Renal pelvis (tissue), 12 donors: ENCODE results near the gene TMEM63C. TPM values are rescaled to one million over a fixed set of nuclear protein-coding genes. Genes with fewer than 3 reads are reported as not detected.

Experiments used
- DNase-seq: peaks from one replicate; pipeline ENCODE4 v3.0.0-alpha.2; 2013
- long read RNA-seq, 16 experiments: transcript quantifications; one replicate each; lab custom pipeline, GENCODE V29; 2026
- polyA plus RNA-seq, 3 donors: library from polyadenylated mRNA; unstranded; fragments of 120-200 nt; gene quantifications; one replicate each; pipeline ENCODE4 v1.2.1, GENCODE V29; 2013; ENCODE audit not compliant: insufficient read length in 3 of 3

Gene TMEM63C, protein sequence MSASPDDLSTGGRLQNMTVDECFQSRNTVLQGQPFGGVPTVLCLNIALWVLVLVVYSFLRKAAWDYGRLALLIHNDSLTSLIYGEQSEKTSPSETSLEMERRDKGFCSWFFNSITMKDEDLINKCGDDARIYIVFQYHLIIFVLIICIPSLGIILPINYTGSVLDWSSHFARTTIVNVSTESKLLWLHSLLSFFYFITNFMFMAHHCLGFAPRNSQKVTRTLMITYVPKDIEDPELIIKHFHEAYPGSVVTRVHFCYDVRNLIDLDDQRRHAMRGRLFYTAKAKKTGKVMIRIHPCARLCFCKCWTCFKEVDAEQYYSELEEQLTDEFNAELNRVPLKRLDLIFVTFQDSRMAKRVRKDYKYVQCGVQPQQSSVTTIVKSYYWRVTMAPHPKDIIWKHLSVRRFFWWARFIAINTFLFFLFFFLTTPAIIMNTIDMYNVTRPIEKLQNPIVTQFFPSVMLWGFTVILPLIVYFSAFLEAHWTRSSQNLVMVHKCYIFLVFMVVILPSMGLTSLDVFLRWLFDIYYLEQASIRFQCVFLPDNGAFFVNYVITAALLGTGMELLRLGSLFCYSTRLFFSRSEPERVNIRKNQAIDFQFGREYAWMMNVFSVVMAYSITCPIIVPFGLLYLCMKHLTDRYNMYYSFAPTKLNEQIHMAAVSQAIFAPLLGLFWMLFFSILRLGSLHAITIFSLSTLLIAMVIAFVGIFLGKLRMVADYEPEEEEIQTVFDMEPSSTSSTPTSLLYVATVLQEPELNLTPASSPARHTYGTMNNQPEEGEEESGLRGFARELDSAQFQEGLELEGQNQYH
- polyA plus RNA-seq, result 1 to 10 TPM; 2.2 to 2.6 (median 2.4) TPM
- long read RNA-seq, donor 1, result 0 reads
- long read RNA-seq, donor 2, result 0 reads
- long read RNA-seq, donor 3, result 0 reads
- long read RNA-seq, donor 4, result 0 reads
- long read RNA-seq, donor 5, result 0 reads
- long read RNA-seq, donor 6, result 0 reads
- long read RNA-seq, donor 7, result 0 reads
- long read RNA-seq, donor 8, result 0 reads
- long read RNA-seq, donor 9, result 0 reads
- long read RNA-seq, donor 10, result 0 reads
- long read RNA-seq, donor 11, result 0 reads
- long read RNA-seq, donor 12, result 0 reads
- long read RNA-seq, donor 13, result 0 reads
- long read RNA-seq, donor 14, result 0 reads
- long read RNA-seq, donor 15, result 0 reads
- long read RNA-seq, donor 16, result 0 reads

DNA sequence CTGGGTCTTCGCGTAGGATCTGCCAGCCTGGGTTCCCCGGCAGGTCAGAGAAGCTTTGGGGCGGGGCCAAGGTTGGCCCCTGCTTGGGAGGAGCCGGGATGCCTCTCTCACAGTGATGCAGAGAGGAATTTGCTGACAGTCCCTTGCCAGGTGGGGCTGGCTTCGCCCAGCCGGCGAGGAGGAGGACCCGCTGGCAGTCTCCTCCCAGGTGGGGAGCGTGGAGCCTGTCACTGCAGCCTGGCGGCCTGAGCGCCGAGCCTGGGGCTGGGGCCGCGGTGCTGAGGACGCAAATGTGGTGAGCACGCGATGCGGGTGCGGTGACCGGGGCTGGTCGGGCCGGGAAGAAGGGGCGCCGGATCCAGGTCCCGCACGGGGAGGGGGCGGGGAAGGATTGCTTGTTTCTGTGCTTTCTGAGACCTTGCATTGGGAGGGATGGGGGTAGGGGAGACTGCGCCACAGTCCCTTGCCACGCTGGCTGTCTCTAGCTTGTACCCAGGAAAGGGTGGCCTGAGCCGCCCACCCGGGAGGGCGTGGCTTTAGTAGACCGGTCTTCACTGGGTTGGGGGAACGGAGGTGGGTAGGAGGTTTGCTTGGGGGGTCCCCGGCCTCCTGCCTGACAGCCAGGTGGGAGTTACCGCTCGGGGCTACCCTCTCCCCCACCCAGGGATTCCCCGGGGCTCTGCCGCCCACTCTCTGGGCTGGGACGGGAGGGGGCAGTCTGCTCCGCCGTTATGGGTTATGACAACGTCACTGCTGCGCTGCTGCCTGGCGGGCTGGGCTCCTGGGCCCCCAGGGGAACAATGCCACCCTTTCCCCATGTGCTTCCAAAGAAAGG is at the start of gene TMEM63C:
Gene TMEM63C, plus strand, starts transcription at position 196 of the 835 bp plus-strand sequence. CDS start 37,016 bp downstream, outside the sequence.
- DNase-seq, result peak; percentile 85

DNA sequence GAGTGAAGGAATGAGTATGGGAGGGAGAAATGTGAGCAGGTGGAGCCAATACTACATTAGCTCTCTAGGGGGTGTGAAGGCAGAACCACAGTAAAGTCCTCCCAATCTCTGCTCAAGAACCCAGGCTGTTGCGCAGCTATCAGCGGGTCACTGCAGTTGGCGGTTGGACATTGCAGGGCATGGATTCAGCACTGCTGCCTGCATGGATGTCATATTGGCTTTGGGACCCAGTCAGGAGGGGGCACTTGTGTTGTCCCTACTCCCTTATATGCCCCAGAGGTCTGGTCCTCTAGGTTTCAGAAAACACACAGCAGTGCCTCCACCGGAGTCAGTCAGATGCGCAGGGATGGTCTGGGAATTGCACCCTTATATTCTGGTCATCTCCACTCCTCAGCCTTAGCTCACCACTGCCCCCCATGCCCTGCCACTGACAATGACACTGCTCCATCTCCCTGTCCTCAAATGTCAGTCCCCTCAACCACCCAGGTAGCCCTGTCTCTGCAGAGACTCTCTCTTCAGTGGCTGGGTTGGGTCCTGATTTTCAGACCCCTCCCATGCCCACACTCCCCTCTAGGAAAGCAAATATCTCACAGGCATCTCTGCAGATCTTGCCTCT is 49.6 kb upstream of the TMEM63C start:
- DNase-seq, result no peak

DNA sequence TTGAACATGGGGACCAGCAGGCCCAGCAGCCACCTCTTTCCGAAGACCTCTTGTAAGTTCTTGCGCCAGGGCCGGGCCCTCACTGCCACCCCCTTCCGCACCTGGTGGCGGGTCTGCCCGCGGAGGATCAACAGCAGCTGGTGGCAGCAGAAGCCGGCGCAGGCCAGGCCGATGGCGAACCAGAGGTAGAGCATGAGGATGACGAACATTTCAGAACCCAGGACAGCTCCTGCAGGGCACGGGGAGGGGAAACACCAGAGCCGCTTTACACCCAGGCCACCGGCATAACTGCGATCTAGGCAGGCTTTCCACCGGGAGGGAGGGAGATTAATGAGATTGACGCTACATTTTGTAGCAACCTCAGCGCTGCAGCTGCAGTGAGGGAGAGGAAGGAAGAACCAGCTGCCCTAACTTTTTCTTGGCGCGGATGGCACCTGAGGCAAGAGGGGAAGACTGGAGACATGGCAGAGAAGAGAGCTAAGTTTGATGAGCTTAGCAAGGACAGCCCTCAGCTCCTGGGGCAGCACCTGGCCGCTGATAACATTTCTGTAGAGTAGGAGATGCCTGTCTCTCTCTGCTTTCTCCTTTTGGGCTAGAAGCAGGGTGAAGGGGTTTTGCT is 47.8 kb upstream of the TMEM63C start:
- DNase-seq, result peak; percentile 91

DNA sequence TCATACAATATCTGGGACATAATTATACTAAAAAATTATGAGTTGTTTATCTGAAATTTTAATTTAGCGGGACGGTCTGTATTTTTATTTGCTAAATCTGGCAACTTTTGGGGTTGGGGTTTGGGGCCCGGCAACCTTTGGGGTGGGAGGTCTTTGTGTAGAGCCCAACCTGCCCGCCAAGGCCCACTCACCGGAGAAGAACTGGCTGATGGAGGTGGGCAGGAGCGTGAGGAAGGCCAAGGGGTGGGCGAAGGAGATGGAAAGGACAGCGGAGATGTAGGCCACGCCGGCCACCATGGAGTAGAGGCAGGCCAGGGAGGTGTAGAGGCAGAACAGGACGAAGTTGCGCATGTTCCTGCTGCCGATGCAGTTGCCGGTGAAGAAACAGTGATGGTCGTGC is 42.6 kb upstream of the TMEM63C start:
- DNase-seq, result no peak

DNA sequence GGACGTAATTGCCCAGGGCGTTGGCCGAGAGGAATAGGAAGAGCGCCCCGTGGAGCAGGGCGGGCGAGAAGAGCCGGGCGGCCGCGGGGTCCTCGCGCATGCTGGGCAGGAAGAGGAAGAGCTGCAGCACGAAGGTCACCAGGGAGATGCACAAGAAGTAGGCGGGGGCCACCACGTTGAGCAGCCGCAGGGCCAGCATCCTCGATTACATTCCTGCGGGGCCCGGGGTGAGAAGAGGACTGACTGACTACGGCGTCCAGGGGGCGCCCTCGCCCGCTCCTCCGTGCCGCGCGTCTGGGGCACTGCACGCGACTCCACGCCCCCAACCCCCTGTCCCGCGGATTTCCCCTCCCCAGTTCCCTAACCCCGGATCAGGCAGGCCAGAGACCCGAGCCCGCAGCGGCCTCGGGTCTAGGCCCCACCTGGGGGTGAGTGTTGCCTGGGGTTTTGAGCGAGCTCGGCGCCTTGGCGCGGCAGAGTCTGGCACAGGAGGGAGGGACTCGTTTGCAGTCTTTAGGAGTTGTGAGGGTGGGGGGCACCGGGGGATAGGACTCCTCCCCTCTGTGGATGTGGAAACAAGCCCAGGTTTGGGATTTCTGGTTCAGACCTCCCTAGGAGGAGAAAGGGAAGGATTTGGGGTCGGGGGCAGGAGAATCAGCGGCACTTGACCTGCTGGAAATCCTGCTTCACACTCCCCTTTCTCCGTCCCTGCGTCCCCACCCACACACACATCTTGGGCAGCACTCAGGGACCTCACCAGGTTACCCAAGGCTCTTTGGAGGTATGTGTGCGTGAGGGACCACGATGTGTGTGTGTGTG is 41.8 kb upstream of the TMEM63C start:
- no peak for DNase-seq

DNA sequence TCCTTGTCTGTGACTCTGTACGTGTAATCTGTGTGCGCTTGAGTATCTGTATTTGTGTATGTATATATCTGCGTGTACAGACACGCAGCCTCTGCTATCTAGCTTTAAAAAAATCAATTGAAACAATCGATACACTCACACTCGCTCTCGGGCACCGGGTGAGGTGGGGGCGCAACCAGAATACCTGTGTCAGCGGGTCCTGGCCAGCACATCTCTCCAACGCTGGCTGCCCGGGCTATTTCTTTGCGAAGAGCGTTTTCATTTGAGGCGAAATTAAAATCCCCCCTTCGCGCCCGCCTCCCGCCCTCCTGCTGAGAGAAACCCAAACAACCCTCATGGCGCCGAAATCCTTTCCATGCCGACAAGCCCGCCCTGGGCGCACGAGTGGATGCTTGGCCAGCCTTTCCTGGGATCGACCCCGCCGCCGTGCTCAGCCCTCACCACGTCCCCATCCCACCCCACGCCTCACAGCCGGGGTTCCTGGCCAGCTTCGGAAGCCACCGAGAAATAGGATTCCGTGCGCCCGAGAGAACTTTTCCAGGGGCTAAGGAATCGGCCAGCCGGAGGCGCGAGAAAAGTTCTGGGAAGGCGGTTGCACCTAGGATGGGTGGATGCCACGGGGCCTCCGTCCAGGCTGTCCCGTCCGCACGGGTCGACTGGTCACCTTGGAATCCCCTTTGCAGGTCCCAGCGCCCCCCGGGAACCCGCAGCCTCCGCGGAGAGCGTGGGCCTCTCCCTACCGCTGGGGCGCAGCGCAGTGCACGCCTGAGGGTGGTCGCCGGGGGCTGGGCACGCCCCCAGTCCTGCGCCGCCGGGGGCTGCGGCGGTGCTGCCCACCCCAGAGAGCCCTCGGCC is 41.0 kb upstream of the TMEM63C start:
- DNase-seq, result no peak

DNA sequence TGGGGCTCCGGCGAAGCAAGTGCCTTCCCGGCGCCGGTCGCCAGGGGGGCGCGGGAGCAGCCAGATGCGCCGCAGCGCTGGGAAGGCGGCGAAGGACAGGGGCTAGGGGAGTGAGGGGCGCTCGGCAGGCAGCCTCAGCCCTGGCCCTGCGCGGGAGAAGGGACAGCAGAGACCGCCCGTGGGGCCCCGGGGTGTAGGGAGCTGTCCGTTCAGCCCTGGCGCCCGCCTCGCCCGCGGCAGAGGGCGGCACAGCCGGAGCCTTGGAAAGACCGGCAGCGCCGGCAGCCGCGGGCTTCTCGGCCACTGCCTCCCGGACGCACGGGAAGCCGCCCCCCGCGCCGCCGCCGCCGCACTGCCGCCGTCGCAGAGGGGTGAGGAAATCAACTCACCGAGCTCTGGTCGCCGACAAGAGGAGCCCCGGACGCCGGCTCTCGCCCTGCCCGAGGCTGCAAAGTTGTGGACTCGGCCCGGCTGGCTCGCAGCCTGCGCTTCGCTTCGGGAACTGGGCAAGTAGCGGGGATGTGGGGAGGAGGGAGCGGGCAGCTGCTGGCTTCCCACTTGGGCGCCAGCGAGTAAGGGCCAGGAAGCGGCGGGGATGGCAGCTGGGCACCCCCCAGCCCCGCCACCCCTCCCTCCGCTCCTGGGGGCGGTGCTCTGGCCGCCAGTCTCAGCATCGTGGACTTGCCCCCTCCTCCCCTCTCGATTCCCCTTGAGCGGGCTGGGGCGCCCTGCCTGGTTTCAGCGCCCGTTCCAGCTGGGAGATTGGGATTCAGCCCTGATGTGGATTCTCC is 40.2 kb upstream of the TMEM63C start, which contains the start of gene ZDHHC22:
Gene ZDHHC22, minus strand, starts transcription at position 578 of the 791 bp plus-strand sequence. CDS start 2,053 bp downstream, outside the sequence.
- no peak for DNase-seq

DNA sequence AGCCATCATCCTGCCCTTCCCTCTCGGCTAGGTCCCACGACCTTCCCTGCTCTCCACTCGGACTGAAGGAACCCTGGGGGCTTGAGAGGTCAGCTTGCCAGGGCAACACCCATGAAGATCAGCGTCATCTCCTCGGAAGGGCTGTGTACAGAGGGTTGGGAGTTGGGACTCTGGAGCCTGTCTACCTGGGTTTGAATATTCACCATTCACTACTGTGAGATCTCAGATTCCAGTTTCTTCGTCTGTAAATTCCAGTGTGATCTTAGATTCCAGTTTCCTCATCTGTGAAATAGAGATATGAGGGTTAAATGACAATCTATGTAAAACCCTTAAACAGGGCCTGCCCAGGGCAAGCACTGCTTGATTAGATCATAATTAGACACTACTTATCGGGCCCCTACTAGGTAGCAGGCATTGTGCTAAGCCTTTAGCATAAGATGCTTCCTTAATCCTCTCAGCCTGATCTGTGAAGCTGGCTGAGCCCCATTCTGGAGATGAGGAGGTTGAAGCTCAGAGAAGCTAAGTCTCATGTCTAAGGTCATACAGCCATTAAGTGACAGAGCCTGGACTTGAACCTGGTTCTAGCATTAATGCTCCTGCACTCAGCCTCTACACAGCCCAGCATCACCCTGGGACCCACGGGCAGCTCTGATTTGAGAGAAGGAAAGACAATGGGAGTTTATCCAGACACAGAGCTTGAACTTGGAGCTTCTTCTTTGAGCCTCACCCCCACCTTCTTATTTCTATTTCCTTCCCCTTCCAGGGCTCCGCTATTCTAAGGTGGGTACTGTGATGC is 39.4 kb upstream of the TMEM63C start:
- no peak for DNase-seq

DNA sequence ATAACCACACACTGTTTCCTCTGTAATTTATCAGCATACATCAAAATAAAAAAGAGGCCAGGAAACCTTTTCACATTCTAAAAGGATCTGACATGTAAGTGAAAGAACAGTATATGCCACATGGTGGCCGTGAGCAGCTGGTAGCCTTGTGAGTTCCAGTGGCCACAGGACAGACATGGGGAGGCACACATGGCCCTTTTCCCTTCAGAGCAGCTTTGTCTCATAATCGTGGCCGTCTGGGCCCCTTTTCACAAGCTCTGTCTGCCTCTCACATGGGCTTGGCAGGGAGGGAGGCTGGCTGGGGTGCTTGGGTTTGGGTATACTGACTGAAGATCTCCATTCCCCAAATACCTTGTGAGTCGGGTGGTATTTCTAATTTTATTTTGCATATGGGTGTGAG is 38.5 kb upstream of the TMEM63C start:
- no peak for DNase-seq

DNA sequence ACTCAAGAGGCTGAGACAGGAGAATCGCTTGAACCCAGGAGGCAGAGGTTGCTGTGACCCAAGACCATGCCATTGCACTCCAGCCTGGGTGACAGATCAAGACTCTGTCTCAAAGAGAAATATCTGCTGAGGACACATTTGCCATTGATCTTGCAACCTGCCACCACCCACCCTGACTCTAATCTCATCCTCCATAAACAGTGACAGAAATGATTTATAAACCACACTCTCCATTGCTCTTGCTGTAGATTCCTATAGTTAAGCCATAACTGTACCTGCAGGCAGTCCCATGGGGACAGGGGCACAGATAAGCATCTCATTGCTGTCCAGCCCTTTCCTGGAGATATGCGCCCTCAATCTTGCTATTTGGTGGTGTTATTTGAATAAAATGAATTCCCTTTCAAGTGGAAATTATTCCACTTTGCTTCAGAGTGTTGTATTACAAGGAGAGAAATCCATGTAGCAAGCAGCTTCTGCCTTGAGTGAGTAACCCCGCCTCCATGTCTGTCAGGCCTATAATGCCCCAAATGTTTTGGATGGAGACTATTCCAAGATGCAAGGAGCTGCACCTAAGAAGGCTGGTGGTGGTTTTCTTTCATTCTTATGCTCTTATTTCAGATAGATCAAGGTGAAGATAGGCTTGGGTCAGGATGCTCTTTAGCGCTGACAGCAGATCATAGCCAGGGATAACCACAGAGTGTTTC is 37.0 kb upstream of the TMEM63C start:
- no peak for DNase-seq

DNA sequence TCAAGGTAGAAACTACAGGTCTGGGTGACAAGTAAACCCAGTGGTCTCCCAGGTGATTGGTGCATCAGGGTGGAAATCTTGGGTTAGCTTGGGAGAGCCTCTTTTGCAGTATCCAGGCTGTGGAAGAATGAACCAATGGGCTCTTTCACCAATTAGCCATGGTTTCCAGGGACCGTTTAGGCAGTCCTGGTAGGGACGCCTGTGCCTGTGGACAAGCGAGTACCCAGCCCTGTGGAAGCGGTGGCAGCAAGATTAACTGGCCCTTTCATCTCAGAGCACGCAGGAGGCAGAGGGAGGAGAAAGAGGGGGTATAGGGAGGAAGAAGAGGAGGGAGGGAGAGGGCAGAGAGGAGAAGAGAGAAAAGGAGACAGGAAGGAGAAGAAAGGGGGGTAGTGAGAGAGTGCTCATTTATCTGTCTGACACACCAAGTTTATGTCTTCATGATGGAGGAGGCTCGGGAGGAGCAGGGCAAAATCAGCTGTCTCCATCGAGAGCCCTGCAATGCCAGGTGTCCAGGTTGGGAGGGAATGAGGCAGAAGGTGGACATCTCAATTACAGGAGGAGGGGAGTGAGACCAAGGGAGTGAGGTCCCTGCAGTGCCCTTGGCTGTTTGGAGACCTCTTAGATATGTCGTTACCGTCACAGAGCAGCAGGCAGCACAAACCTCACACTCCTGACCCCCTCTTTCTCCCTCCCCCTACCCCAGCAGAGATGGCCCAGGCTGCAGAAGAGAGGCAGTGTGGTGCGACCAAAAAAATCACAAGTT is 35.4 kb upstream of the TMEM63C start:
- no peak for DNase-seq

DNA sequence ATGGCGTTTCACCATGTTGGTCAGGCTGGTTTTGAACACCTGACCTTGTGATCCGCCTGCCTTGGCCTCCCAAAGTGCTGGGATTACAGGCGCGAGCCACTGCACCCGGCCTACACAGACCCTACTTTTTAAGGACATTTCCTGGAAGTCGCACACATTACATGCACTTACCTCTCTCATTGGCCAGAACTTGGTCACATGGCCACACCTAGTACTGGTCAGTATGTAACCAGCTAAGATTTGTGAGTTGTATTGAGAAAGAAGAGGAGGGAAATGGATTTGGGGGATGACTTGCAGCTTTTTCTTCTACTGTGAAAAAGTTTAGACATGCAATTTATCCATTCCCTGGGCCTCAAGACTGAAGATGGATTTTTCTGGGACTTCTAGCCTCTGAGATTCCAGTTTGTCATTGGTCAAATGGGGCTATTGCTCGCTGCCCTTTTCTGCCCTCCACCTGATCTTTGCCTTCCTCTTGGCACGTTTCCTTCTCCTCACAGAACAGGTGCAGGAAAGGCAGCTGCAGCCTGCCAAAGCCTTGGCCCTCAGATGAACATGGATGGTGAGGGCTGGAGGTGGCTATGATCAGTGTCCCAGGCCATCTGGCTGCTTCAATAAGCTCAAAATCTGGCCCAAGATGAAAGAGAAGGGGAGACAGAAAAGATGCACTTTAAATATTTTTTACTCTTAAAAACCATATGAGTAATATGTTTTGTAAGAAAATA is 32.9 kb upstream of the TMEM63C start:
- DNase-seq, result no peak

DNA sequence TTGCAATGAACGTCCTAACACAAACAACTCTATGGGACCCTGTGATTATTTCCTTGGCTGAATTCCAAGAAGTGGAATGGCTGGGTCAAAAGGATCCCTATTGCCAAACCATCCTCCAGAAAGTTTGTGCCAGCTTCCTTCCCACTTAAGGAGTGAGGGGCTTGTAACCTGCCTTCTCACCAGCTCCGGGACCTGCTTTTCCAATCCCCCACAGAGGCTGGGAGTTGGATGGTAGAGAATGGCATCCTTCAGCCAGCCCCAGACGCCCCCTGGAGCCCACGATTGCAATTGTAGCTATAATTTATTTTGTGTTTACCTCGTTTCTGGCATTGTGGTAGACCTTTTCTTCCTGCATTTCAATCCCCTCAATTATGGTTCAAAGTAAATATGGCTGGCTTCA is 30.4 kb upstream of the TMEM63C start:
- DNase-seq, result no peak

DNA sequence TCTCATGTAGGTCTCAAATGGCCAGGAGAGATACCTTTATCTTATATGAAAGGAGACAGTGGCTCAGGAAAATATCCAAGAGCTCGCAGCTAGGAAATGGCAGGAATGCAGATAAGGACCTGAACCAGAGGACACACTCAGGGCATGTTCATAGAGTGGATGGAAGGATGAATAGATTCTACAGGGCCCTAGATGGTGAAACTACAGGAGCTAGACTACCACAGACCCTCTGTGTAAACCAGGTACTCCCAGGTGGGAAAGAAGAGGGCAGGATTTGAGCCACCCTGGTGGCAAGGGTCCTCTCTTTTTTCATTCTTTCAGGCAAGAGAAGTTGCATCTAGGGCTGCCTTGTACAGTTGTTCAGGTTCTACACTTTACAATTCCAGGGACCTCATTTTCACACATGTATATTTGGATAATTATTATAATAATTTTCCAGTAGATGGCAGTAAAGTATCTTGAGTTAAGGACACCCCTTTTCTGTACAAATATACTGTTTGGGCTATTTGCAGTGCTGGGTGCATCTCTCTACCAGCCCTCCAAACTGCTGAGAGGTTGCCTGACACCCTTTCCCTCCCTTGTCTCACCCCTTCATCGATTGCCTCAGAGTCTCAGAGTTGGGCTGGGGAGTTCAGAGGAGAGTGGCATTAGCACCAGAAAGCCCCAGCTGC is 29.5 kb upstream of the TMEM63C start:
- no peak for DNase-seq
